CD4-positive, CD25-positive, alpha-beta regulatory T cell (primary cell): ENCODE data around the gene RAB6B. TPM values are rescaled to one million over a fixed set of nuclear protein-coding genes. Genes with fewer than 3 reads are reported as not detected.

Source experiments
- ATAC-seq, 2 donors: fragments of 150-1000 bp; cut with Tn5 transposase; one replicate each; pipeline ENCODE4 v1.10.0; 2021; ENCODE audit warnings: low read depth in 2 of 2, moderate number of reproducible peaks in 2 of 2, moderate library complexity in 1 of 2
- DNase-seq, 3 donors: peaks; one replicate each; pipeline versions ENCODE4 v3.0.0 to v3.0.0-alpha.2; 2012 to 2022; ENCODE audit warnings: mixed read lengths in 1 of 3
- H3K27ac ChIP-seq: one replicate; pipeline ENCODE4 v1.7.0; 2013; ENCODE audit warnings: mild to moderate bottlenecking, low read length; ENCODE audit not compliant: insufficient read depth, poor library complexity, severe bottlenecking
- H3K27me3 ChIP-seq: one replicate; pipeline ENCODE4 v1.7.0; 2013; ENCODE audit warnings: low read length; ENCODE audit not compliant: control insufficient read depth, insufficient read depth
- H3K36me3 ChIP-seq: one replicate; pipeline ENCODE4 v1.7.0; 2013; ENCODE audit warnings: mild to moderate bottlenecking, low read length, moderate library complexity; ENCODE audit not compliant: control insufficient read depth, insufficient read depth
- H3K4me1 ChIP-seq: 2 replicates; pipeline ENCODE4 v1.7.0; 2013; ENCODE audit warnings: mild to moderate bottlenecking, low read length; ENCODE audit not compliant: insufficient read depth, control insufficient read depth, poor library complexity, severe bottlenecking
- H3K4me3 ChIP-seq: one replicate; pipeline ENCODE4 v1.7.0; 2013; ENCODE audit warnings: low read depth, mild to moderate bottlenecking, low read length, moderate library complexity
- H3K9me3 ChIP-seq, 2 experiments: 1 replicate in 1 of 2; 2 replicates in 1 of 2; pipeline ENCODE4 v1.7.0; 2013; ENCODE audit warnings: low read length in 2 of 2, mild to moderate bottlenecking in 1 of 2, moderate library complexity in 1 of 2; ENCODE audit not compliant: control insufficient read depth in 2 of 2
- H3K27ac Mint-ChIP-seq, 3 donors: one replicate each; pipeline ENCODE4 v1.8.0; 2020 to 2022; ENCODE audit warnings: mild to moderate bottlenecking in 3 of 3, mixed read lengths in 3 of 3, moderate library complexity in 2 of 3
- H3K27me3 Mint-ChIP-seq: one replicate; pipeline ENCODE4 v1.8.0; 2022; ENCODE audit warnings: mild to moderate bottlenecking, mixed read lengths
- H3K36me3 Mint-ChIP-seq: one replicate; pipeline ENCODE4 v1.8.0; 2020; ENCODE audit warnings: mixed read lengths
- H3K4me1 Mint-ChIP-seq, 4 donors: one replicate each; pipeline ENCODE4 v1.8.0; 2020 to 2022; ENCODE audit warnings: mixed read lengths in 4 of 4, mild to moderate bottlenecking in 1 of 4
- H3K4me3 Mint-ChIP-seq, 4 donors: one replicate each; pipeline ENCODE4 v1.8.0; 2020 to 2022; ENCODE audit warnings: mild to moderate bottlenecking in 4 of 4, mixed read lengths in 4 of 4, moderate library complexity in 3 of 4
- H3K9me3 Mint-ChIP-seq, 7 donors: one replicate each; pipeline ENCODE4 v1.8.0; 2020 to 2022; ENCODE audit warnings: mixed read lengths in 7 of 7, mild to moderate bottlenecking in 3 of 7, moderate library complexity in 2 of 7
- polyA plus RNA-seq, 4 donors: library from polyadenylated mRNA; unstranded; fragments of 300-500 nt; fragmentation: Illumina TruSeq; gene quantifications; one replicate each; pipeline ENCODE4 v1.2.3, GENCODE V29; 2021
- total RNA-seq: library from RNA; stranded (reverse); gene quantifications from one replicate; pipeline ENCODE4 v1.2.3, GENCODE V29; 2022

Gene RAB6B
- total and polyA plus RNA-seq, 5 donors from 2014 or later = 0.16 to 0.94 (median 0.31) TPM

DNA sequence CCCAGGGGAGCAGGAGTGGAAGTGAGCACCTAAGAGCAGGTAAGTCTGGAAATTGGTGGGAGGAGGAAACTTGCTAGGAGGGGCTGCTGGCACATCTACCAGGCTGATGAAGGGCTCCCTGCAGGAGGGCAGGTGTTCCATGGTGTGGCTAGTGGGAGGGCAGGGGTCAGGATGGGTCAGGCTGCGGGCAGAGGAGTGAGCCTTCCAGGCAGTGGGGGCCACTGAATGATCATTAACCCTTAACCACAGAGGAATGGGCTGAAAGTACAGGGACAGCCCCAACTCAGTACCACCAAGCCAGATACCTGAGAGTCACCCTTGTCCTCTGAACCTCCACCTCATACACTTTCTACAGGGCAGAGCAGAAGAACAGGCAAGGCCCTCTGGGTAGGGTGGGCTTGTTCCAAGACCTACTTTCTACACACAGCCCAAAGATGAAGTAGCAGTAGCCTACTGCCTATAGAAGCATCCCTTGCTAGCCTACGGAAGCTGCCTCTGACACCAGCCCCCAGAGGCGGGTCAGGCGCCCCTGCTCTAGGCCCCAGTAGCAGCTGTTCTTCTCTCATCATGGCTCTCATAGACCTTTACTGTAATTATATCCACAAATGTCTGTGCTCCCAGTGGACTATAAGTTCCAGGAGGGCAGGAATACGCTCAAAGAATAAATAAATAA, 4.6 kb downstream of the RAB6B start:
- Mint-ChIP-seq H3K9me3 (peaks cover 0 to 1% (median 0%) of the 10 kb centered on the region in 7 donors), H3K27me3 (peaks cover 29% of the 10 kb centered on the region), H3K4me1 (peaks cover 0 to 10% (median 0%) of the 10 kb centered on the region in 4 donors), H3K4me3 (no peak overlapping the region), H3K36me3 (no peaks in the 10 kb centered on the region), H3K27ac (no peak overlapping the region)
- H3K4me3 ChIP-seq = no peak overlapping the region
- ATAC-seq (no peak), DNase-seq (no peak)
- H3K36me3 ChIP-seq = no peaks in the 10 kb centered on the region
- peaks cover 5% of the 10 kb centered on the region for H3K4me1 ChIP-seq
- no peaks in the 10 kb centered on the region for H3K9me3 ChIP-seq
- H3K27ac ChIP-seq = no peak overlapping the region
- H3K27me3 ChIP-seq = no peaks in the 10 kb centered on the region

- no peak overlapping the region for H3K27ac Mint-ChIP-seq
- Histone ChIP-seq H3K4me3 (no peak overlapping the region), H3K36me3 (no peaks in the 10 kb centered on the region), H3K27ac (no peak overlapping the region), H3K27me3 (no peaks in the 10 kb centered on the region), H3K4me1 (no peaks in the 10 kb centered on the region), H3K9me3 (no peaks in the 10 kb centered on the region)
- no peak overlapping the region for H3K4me3 Mint-ChIP-seq
- no peak for DNase-seq
- H3K9me3 Mint-ChIP-seq = peaks cover 0 to 1% (median 0%) of the 10 kb centered on the region in 7 donors
- ATAC-seq = no peak
- peaks cover 0 to 7% (median 0%) of the 10 kb centered on the region in 4 donors for H3K4me1 Mint-ChIP-seq
- no peaks in the 10 kb centered on the region for H3K36me3 Mint-ChIP-seq
- H3K27me3 Mint-ChIP-seq = peaks cover 38% of the 10 kb centered on the region
Observed at GRCh38 chr3:133890037-133890436, 5.6 kb downstream of the RAB6B start.

- H3K27me3 Mint-ChIP-seq = peaks cover 33% of the 10 kb centered on the region
Observed at GRCh38 chr3:133888726-133889340, 6.8 kb downstream of the RAB6B start.

DNA sequence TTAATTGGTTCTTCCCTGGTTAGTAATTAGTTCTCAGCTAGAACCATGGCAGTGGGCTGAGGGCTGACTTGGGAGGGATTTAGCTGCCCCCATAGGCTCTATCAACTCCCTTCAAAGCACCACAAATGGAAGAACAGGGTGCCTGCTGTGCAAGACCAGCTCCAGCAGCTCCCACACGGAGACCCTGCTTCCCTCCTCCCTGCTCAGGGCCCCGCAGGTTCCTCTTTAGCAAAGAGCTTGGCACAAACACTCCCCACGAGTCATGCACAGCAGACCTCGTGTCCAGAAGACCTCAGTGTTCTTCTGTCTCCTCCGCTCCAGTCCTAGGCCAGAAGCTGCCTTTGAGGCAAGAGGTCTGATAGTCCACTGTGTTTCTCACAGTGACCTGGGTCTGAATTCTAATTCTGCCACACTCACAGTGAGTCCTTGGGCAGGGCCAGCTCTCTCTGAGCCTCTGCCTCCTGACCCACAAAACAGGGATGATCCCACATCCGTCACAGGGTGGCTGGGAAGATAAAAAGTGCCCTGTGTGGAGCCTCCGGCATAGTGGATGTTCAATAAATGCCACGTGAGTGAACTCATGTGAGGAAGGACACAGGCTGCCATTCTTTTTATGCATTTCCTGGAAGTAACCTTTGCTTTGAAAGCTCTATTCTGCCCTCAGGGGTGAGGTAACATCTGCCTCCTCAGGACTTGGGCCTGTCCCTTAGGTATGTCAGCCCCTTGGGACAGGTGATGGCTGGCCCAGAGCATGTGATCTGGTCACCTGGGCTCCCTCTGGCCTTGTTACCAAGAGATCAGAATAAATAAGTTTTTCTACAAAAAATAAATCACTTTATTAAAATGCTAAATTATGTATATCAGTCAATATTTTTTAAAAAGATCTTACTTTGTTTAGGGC, 7.6 kb downstream of the RAB6B start:
- peaks cover 29% of the 10 kb centered on the region for H3K27me3 Mint-ChIP-seq

More at GRCh38 chr3:133888726-133889340, 6.8 kb downstream of the RAB6B start:
- ATAC-seq = no peak
- H3K36me3 Mint-ChIP-seq = no peaks in the 10 kb centered on the region
- no peaks in the 10 kb centered on the region for H3K27me3 ChIP-seq
- H3K4me3 Mint-ChIP-seq = no peak overlapping the region
- no peak overlapping the region for H3K4me3 ChIP-seq
- no peak for DNase-seq
- peaks cover 0 to under 1% (median 0%) of the 10 kb centered on the region in 7 donors for H3K9me3 Mint-ChIP-seq
- no peaks in the 10 kb centered on the region for H3K4me1 ChIP-seq
- peaks cover 0 to 7% (median 0%) of the 10 kb centered on the region in 4 donors for H3K4me1 Mint-ChIP-seq
- no peak overlapping the region for H3K27ac ChIP-seq
- H3K27ac Mint-ChIP-seq = no peak overlapping the region
- no peaks in the 10 kb centered on the region for H3K36me3 ChIP-seq
- H3K9me3 ChIP-seq = no peaks in the 10 kb centered on the region

DNA sequence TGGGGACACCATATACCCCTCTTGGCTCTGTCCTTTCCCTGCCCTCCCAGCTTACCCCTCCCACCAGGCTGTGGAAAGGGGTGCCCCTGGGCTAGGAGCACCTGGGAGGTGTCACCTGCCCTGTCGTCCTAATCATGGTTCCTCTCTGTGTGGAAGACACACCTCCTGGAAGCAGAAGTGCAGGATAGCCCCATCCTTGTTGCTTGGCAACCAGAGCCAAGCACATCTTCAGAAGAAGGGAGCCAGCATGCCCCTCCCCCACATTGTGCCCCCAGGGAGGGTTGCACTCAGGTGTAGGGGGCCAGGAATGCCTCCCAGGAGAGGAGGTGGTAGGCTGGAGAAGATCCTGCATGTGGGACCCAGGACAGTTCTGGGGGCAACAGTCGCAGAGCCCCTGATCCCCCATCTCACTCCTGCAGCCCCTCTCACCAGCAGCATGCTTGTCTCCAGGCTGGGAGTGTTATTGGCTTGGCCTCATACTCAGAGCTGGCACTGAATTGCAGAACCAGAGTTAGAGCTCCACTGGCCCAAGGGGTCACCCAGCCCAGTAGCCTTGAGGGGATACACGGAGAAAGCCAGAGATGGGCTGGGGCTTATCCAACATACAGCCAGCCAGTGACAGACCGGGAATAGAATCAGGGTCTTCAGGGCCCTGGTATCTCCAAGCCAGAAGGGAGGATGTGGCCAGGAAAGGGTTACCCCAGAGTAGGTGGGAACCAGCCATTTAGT, 8.4 kb downstream of the RAB6B start:
- no peak overlapping the region for H3K27ac ChIP-seq
- H3K9me3 Mint-ChIP-seq = no peaks in the 10 kb centered on the region
- H3K36me3 ChIP-seq = no peaks in the 10 kb centered on the region
- no peaks in the 10 kb centered on the region for H3K27me3 ChIP-seq
- H3K4me3 ChIP-seq = no peak overlapping the region
- peaks cover 27% of the 10 kb centered on the region for H3K27me3 Mint-ChIP-seq
- H3K27ac Mint-ChIP-seq = no peak overlapping the region
- H3K4me1 Mint-ChIP-seq = peaks cover 0 to 2% (median 0%) of the 10 kb centered on the region in 4 donors
- no peaks in the 10 kb centered on the region for H3K4me1 ChIP-seq
- no peaks in the 10 kb centered on the region for H3K9me3 ChIP-seq
- H3K36me3 Mint-ChIP-seq = no peaks in the 10 kb centered on the region
- ATAC-seq = no peak
- DNase-seq = no peak
- H3K4me3 Mint-ChIP-seq = no peak overlapping the region

More for the DNA sequence above, 7.6 kb downstream of the RAB6B start:
- Histone ChIP-seq H3K27ac (no peak overlapping the region), H3K4me1 (no peaks in the 10 kb centered on the region), H3K27me3 (no peaks in the 10 kb centered on the region), H3K4me3 (no peak overlapping the region), H3K9me3 (no peaks in the 10 kb centered on the region), H3K36me3 (no peaks in the 10 kb centered on the region)
- no peak for DNase-seq
- ATAC-seq = no peak
- H3K27ac Mint-ChIP-seq = no peak overlapping the region
- H3K9me3 Mint-ChIP-seq = no peaks in the 10 kb centered on the region
- H3K4me3 Mint-ChIP-seq = no peak overlapping the region
- peaks cover 0 to 2% (median 0%) of the 10 kb centered on the region in 4 donors for H3K4me1 Mint-ChIP-seq
- no peaks in the 10 kb centered on the region for H3K36me3 Mint-ChIP-seq

DNA sequence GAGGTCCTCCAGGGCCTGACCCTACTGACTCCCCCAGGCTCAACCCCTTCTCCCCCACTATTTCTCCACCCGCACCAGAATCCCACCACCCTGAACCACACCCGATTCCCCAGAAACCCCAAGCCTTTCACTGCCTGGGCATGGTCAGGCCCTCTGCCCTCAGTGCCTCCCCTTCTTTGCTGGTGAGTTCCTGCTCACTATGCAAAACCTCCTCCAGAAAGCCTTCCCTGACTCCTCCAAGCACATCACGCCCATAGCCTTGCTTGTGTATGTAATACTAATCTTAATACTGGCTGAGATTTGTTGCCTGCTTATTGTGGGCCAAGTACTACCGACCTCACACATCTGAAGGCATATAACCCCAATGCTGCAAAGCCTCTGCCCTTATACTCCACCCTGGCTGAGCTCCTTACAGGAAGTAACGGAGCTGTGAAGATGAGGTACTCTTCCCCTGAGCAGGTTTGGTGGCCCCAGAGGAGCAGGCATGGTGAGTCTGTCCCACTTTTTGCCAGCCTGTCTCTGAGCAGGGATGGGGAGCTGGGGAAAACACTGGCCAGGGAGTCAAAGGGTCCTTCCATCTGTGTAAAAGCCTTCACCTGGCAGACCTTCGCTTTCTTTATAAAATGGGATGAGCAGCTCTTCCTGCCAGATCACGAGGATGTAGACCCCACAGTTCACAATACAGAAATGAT, 9.5 kb downstream of the RAB6B start:
- no peak overlapping the region for H3K4me3 ChIP-seq
- no peaks in the 10 kb centered on the region for H3K4me1 ChIP-seq
- H3K27me3 ChIP-seq = no peaks in the 10 kb centered on the region
- H3K4me1 Mint-ChIP-seq = peaks cover 0 to 7% (median 0%) of the 10 kb centered on the region in 4 donors
- H3K27me3 Mint-ChIP-seq = peaks cover 27% of the 10 kb centered on the region
- peak overlapping the region in 1 of 3 donors; percentile 6 for H3K27ac Mint-ChIP-seq
- H3K4me3 Mint-ChIP-seq = no peak overlapping the region
- ATAC-seq (no peak), DNase-seq (no peak)
- no peaks in the 10 kb centered on the region for H3K9me3 ChIP-seq
- H3K36me3 ChIP-seq = no peaks in the 10 kb centered on the region
- no peaks in the 10 kb centered on the region for H3K36me3 Mint-ChIP-seq
- H3K27ac ChIP-seq = no peak overlapping the region
- peaks cover 0 to 1% (median 0%) of the 10 kb centered on the region in 7 donors for H3K9me3 Mint-ChIP-seq
